Endothelial cell (in vitro differentiated cells): ENCODE measurements around the gene PID1. TPM values are rescaled to one million over a fixed set of nuclear protein-coding genes. Genes with fewer than 3 reads are reported as not detected.

ENCODE experiments used
- DNase-seq: peaks from one replicate; pipeline ENCODE4 v3.0.0; 2021; ENCODE audit warnings: low spot score
- H3K27ac Mint-ChIP-seq: one replicate; pipeline ENCODE4 v1.8.0; 2021; ENCODE audit warnings: mixed read lengths, inconsistent platforms; ENCODE audit not compliant: unreplicated experiment
- H3K27me3 Mint-ChIP-seq: one replicate; pipeline ENCODE4 v1.8.0; 2021; ENCODE audit warnings: mild to moderate bottlenecking, moderate library complexity, mixed read lengths, inconsistent platforms; ENCODE audit not compliant: unreplicated experiment
- H3K36me3 Mint-ChIP-seq: one replicate; pipeline ENCODE4 v1.8.0; 2021; ENCODE audit warnings: mild to moderate bottlenecking, low read depth, mixed read lengths, inconsistent platforms; ENCODE audit not compliant: unreplicated experiment
- H3K4me1 Mint-ChIP-seq: one replicate; pipeline ENCODE4 v1.8.0; 2021; ENCODE audit warnings: mild to moderate bottlenecking, mixed read lengths, inconsistent platforms; ENCODE audit not compliant: unreplicated experiment
- H3K4me3 Mint-ChIP-seq: one replicate; pipeline ENCODE4 v1.8.0; 2021; ENCODE audit warnings: mild to moderate bottlenecking, mixed read lengths, inconsistent platforms; ENCODE audit not compliant: unreplicated experiment
- H3K9me3 Mint-ChIP-seq: one replicate; pipeline ENCODE4 v1.8.0; 2021; ENCODE audit warnings: mixed read lengths, inconsistent platforms; ENCODE audit not compliant: unreplicated experiment
- total RNA-seq: library from RNA; stranded (reverse); fragmentation: NEBNext Ultra II Directional; extraction: Animal tissue kit (Norgen Biotek cat#: 25700); gene quantifications from one replicate; pipeline ENCODE4 v1.2.1, GENCODE V29; 2021; ENCODE audit not compliant: unreplicated experiment
- TF ChIP-seq, protein P1 (sequence below): fragments of 200-600 bp; sonication (generic); IDR thresholded peaks from one replicate; pipeline ENCODE4 v1.5.0; 2021; ENCODE audit warnings: antibody characterized with exemption; ENCODE audit not compliant: unreplicated experiment

Gene PID1
- total RNA-seq, 1 donor from 2014 or later: not detected

DNA sequence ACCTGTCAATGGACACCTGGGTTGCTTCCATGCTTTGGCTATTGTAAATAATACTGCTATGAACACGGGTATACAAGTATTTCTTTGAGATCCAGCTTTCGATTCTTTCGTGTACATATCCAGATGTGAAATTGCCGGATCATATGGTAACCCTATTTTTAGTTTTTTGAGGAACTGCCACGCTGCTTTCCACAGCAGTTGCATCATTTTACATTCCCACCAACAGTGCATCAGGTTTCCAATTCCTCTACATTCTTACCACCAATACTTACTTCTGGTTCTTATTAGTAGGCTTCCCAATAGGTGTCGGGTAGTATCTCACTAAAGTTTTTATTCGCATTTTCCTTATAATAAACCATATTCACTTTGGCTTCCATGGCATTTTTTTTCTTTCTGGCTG is 69.6 kb downstream of the PID1 start:
- DNase-seq: no peak
- no peaks in the 10 kb centered on the region for H3K27me3 Mint-ChIP-seq
- no peak overlapping the region for H3K27ac Mint-ChIP-seq
- TF ChIP-seq, protein P1, sequence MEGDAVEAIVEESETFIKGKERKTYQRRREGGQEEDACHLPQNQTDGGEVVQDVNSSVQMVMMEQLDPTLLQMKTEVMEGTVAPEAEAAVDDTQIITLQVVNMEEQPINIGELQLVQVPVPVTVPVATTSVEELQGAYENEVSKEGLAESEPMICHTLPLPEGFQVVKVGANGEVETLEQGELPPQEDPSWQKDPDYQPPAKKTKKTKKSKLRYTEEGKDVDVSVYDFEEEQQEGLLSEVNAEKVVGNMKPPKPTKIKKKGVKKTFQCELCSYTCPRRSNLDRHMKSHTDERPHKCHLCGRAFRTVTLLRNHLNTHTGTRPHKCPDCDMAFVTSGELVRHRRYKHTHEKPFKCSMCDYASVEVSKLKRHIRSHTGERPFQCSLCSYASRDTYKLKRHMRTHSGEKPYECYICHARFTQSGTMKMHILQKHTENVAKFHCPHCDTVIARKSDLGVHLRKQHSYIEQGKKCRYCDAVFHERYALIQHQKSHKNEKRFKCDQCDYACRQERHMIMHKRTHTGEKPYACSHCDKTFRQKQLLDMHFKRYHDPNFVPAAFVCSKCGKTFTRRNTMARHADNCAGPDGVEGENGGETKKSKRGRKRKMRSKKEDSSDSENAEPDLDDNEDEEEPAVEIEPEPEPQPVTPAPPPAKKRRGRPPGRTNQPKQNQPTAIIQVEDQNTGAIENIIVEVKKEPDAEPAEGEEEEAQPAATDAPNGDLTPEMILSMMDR: no peak
- no peaks in the 10 kb centered on the region for H3K9me3 Mint-ChIP-seq
- H3K4me1 Mint-ChIP-seq: no peaks in the 10 kb centered on the region
- H3K36me3 Mint-ChIP-seq: no peaks in the 10 kb centered on the region
- no peak overlapping the region for H3K4me3 Mint-ChIP-seq

DNA sequence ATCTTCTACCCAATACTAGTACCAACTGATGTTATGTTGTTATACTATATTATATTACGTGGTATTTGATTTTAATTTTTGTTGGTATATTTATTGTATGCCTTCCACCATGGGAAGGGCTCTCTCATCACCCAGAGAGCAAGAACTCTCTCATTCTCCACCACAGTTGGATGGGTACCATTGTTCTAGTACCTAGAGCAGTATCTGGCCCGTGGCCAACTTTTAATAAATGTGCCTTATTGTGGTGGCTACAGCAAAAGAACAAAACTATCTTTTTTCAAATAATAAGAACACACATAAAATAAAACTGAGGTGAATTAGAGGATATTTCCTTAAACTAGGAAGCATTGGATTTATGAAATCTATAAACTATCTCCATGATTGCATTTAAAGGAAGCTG is 71.8 kb downstream of the PID1 start:
- Mint-ChIP-seq H3K9me3 (no peaks in the 10 kb centered on the region), H3K4me1 (no peaks in the 10 kb centered on the region), H3K36me3 (no peaks in the 10 kb centered on the region), H3K4me3 (no peak overlapping the region), H3K27me3 (no peaks in the 10 kb centered on the region), H3K27ac (no peak overlapping the region)
- no peak for DNase-seq
- TF ChIP-seq, protein P1: no peak

DNA sequence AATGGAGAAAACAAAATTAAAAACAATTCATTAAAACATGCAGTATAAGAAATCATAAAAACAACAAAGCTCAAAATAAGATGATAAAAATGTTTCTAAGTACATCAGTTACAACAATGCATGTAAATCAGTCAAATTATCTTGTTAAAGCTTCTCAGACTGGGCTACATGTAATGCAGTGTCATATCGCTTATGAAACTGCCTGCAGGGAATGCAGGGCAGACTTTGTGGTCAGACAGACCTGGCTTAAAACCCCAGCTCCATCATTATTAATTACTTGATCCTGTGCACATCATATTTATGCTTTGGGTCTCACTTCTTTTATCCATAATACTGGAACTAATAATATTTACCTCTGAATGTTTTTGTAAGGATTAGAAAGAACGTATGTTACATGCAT is 74.6 kb downstream of the PID1 start:
- Mint-ChIP-seq H3K27me3 (no peaks in the 10 kb centered on the region), H3K36me3 (no peaks in the 10 kb centered on the region), H3K4me1 (no peaks in the 10 kb centered on the region), H3K4me3 (no peak overlapping the region), H3K27ac (no peak overlapping the region), H3K9me3 (no peaks in the 10 kb centered on the region)
- TF ChIP-seq, protein P1: no peak
- DNase-seq: no peak

DNA sequence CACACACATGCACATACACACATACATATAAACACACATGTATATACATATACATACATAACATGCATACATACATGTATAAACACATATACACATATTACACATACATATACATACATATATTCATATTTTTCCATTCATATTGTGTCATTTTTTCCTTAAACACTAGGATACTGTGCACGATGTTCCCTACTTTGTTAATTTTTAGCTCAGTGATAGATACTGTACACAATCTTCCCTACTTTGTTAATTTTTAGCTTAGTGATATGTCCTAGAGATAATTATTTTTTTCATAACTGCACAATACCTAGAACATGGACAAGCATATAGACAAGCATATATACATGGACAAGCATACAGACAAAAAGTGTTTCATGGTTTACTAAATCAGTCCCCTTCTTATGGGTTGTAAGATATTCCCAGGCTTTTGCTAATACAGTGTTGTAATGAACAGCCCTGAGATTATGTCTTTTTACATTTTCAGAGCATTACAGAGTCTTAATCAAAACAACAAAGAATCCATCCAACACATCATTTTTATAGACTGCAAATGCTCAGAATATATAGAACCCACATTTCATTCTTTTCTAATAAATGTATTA is 75.6 kb downstream of the PID1 start:
- DNase-seq: no peak
- Mint-ChIP-seq H3K4me1 (no peaks in the 10 kb centered on the region), H3K36me3 (no peaks in the 10 kb centered on the region), H3K4me3 (no peak overlapping the region), H3K27ac (no peak overlapping the region), H3K9me3 (no peaks in the 10 kb centered on the region), H3K27me3 (no peaks in the 10 kb centered on the region)
- TF ChIP-seq, protein P1: no peak

DNA sequence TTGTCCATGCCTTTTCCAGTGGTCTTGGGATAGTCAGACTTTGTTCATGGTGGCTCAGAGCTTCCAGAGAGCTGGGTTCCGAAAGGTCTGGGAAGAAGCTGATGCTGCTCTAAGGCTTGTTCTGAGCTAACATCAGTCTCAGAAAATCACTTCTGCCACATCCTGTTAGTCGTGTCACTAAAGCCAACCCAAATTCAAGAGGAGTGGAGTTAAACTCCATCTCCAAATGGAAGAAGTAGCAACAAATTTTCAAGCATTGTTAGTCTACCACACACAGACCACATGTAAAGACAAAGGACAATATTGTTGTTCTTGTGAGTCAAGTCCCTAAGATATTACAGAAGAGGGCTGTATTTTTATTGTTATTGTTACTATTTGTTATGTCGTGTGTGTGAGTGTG is 77.8 kb downstream of the PID1 start:
- Mint-ChIP-seq H3K4me1 (no peaks in the 10 kb centered on the region), H3K9me3 (no peaks in the 10 kb centered on the region), H3K27ac (no peak overlapping the region), H3K27me3 (no peaks in the 10 kb centered on the region), H3K4me3 (no peak overlapping the region), H3K36me3 (no peaks in the 10 kb centered on the region)
- no peak for DNase-seq
- TF ChIP-seq, protein P1: no peak
